ENCODE results near the gene PTGER1. TPM values are rescaled to one million over a fixed set of nuclear protein-coding genes. Genes with fewer than 3 reads are reported as not detected.

PTGER1 gene
- total and polyA plus RNA-seq, 10 of the 15 experiments (the other 5 are each of a cell fraction or from before 2014, with no cell fraction given): not detected

DNA sequence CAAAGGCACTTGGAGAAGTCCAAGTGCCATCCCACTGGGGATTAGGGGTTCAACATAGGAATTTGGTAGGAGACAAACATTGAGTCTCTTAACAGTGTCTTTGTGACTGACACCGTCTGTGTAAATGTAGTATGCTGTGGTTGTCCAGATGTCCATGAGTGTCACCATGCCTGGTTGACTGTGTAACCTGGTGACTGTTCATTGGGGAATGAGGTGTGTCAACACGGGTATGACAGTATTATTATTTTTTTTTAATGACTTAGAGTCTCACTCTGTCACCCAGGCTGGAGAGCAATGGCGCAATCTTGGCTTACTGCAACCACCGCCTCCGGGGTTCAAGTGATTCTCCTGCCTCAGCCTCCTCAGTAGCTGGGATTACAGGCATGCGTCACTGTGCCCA is 25.8 kb downstream of the PTGER1 start:
- no peak overlapping the region for H3K4me2 ChIP-seq (ENCODE audit: control insufficient read depth, insufficient read depth)
- intact Hi-C loops (cut with micrococcal nuclease; ENCODE audit: unreplicated experiment) (no loop called here), in situ Hi-C loops (cut with MboI) (no loop called here)
- ChIA-PET SMC1A (ENCODE audit: uncharacterized antibody, unreplicated experiment) (no interaction called here), POLR2A (no interaction called here), CTCF (no interaction called here), RAD21 (ENCODE audit: unreplicated experiment) (no interaction called here)
- H2AFZ ChIP-seq (ENCODE audit: control insufficient read depth, low read depth, low read length): no peak overlapping the region
- TF ChIP-seq EP300 (IDR thresholded peaks at IDR 0.05; ENCODE audit: borderline replicate concordance in 1 of 2, control insufficient read depth in 1 of 2, low read depth in 2 of 2, low read length in 2 of 2) (no peak), BHLHE40 (IDR thresholded peaks at IDR 0.05; ENCODE audit: borderline replicate concordance in 1 of 2, low read depth in 2 of 2, low read length in 1 of 2) (no peak), NRF1 (conservative IDR thresholded peaks at IDR 0.05; ENCODE audit: low read depth, low read length) (no peak), FOXK2 (IDR thresholded peaks at IDR 0.05) (no peak), JUND (IDR thresholded peaks at IDR 0.05; ENCODE audit: low read depth, low read length) (no peak), E2F4 (IDR thresholded peaks at IDR 0.05; ENCODE audit: low read depth, low read length) (no peak), SRF (IDR thresholded peaks at IDR 0.05; ENCODE audit: low read depth in 2 of 2, low read length in 2 of 2) (no peak), CUX1 (IDR thresholded peaks at IDR 0.05; ENCODE audit: insufficient replicate concordance, low read depth, low read length) (no peak), YBX1 (IDR thresholded peaks at IDR 0.05) (no peak), HCFC1 (IDR thresholded peaks at IDR 0.05; ENCODE audit: low read length) (no peak), ATF7 (IDR thresholded peaks at IDR 0.05; ENCODE audit: low read depth) (no peak), SUZ12 (IDR thresholded peaks at IDR 0.05; ENCODE audit: unreplicated experiment) (no peak), ASH2L (IDR thresholded peaks at IDR 0.05; ENCODE audit: borderline replicate concordance, low read depth) (no peak), GABPA (IDR thresholded peaks at IDR 0.05; ENCODE audit: low read depth) (no peak), PML (IDR thresholded peaks at IDR 0.05; ENCODE audit: low read length) (no peak), REST (IDR thresholded peaks at IDR 0.05; ENCODE audit: low read depth, low read length) (no peak)
- H4K20me1 ChIP-seq (ENCODE audit: control insufficient read depth, insufficient read depth): no peaks in the 10 kb centered on the region; the same call in 1 of the 2 replicates
- BruUV-seq (replicated peaks): no TSS peak
- no peak for ATAC-seq
- no peak for FAIRE-seq
- H3K4me3 ChIP-seq: no peak overlapping the region
- 89% methylated on average over 6 of the region's 6 CpGs for WGBS (ENCODE audit: insufficient coverage, insufficient replicate concordance, low lambda C conversion rate, missing lambda C conversion rate)
- no peak overlapping the region for H3K9ac ChIP-seq (ENCODE audit: control insufficient read depth, insufficient read depth, low read length)
- H3K4me1 ChIP-seq (ENCODE audit: control insufficient read depth, insufficient read depth, low read length): no peaks in the 10 kb centered on the region
- no peak for DNase-seq (ENCODE audit: low read depth, low spot score)
- H3K79me2 ChIP-seq (ENCODE audit: control insufficient read depth, insufficient read depth, low read length): no peaks in the 10 kb centered on the region
- H3K27me3 ChIP-seq (replicated peaks in 1 of 2; ENCODE audit: control insufficient read depth in 2 of 2, insufficient read depth in 2 of 2, low read length in 1 of 2): no peaks in the 10 kb centered on the region
- no peak overlapping the region for H3K27ac ChIP-seq (ENCODE audit: control insufficient read depth, insufficient read depth)
- H3K9me3 ChIP-seq (replicated peaks; ENCODE audit: control insufficient read depth, insufficient read depth, low read length): no peaks in the 10 kb centered on the region; the same call in 2 of the 3 replicates
- H3K36me3 ChIP-seq (ENCODE audit: control insufficient read depth in 2 of 2, insufficient read depth in 2 of 2, low read length in 1 of 2): peaks cover 27 to 40% of the 10 kb centered on the region in 2 experiments

Measured in GM12878 (cell line).